Aorta (tissue), 5 donors: ENCODE data around the gene SLC31A2. TPM values are rescaled to one million over a fixed set of nuclear protein-coding genes. Genes with fewer than 3 reads are reported as not detected.

Source experiments
- ATAC-seq: fragments of 200-7000 bp; cut with Tn5 transposase; one replicate; pipeline ENCODE4 v1.9.1; 2022; ENCODE audit warnings: moderate library complexity; ENCODE audit not compliant: low FRiP score
- DNase-seq, 2 donors: peaks; one replicate each; pipeline ENCODE4 v3.0.0-alpha.2; 2020
- H3K27ac ChIP-seq, 2 donors: one replicate each; pipeline ENCODE4 v1.5.1; 2013; ENCODE audit warnings: low read length in 2 of 2, mild to moderate bottlenecking in 2 of 2, moderate library complexity in 2 of 2, control low read depth in 1 of 2, inconsistent platforms in 1 of 2, low read depth in 1 of 2
- H3K27me3 ChIP-seq, 2 donors: one replicate each; pipeline ENCODE4 v1.6.1; 2013; ENCODE audit warnings: control low read depth in 1 of 2, low read length in 1 of 2, mild to moderate bottlenecking in 1 of 2, moderate library complexity in 1 of 2; ENCODE audit not compliant: insufficient read depth in 2 of 2, control insufficient read depth in 1 of 2
- H3K36me3 ChIP-seq, 2 donors: one replicate each; pipeline ENCODE4 v1.6.1; 2013; ENCODE audit warnings: control low read depth in 1 of 2, low read length in 1 of 2, mild to moderate bottlenecking in 1 of 2; ENCODE audit not compliant: insufficient read depth in 2 of 2, control insufficient read depth in 1 of 2
- H3K4me1 ChIP-seq, 2 donors: one replicate each; pipeline ENCODE4 v1.6.1; 2013; ENCODE audit warnings: low read length in 2 of 2, control low read depth in 1 of 2, mild to moderate bottlenecking in 1 of 2, moderate library complexity in 1 of 2; ENCODE audit not compliant: insufficient read depth in 2 of 2, control insufficient read depth in 1 of 2
- H3K4me3 ChIP-seq, 2 donors: one replicate each; pipeline ENCODE4 v1.5.1; 2013; ENCODE audit warnings: low read length in 2 of 2, control low read depth in 1 of 2, mild to moderate bottlenecking in 1 of 2
- H3K9me3 ChIP-seq: one replicate; pipeline ENCODE4 v1.6.1; 2013; ENCODE audit warnings: mild to moderate bottlenecking, low read length; ENCODE audit not compliant: control insufficient read depth
- WGBS, 2 donors: extraction: QIAGEN DNeasy Blood & Tissue Kit; methylation state at CpG; one replicate each; pipeline ENCODE4 v1.1.7; 2013; 5-methylcytosine and 5-hydroxymethylcytosine counted together
- intact Hi-C, 2 donors: fragments of 100-400 bp; cut with DNase I; formaldehyde crosslinking; loops; one replicate each; pipeline versions ENCODE4 v1.14.2 to v1.15.0; 2022
- polyA plus RNA-seq, 2 donors: library from polyadenylated mRNA; stranded (reverse); fragments of 200-250 nt; gene quantifications; one replicate each; pipeline ENCODE4 v1.2.3, GENCODE V29; 2013
- total RNA-seq, 2 donors: library from RNA; stranded (reverse); fragmentation: NEBNext Ultra II Directional; extraction: Animal tissue kit (Norgen Biotek cat#: 25700); gene quantifications; one replicate each; pipeline ENCODE4 v1.2.1, GENCODE V29; 2021
- donor health status: healthy with polysubstance abuse.
- donor health status: Bipolar disorder and iron deficiency.
- donor health status: DM: no; HTN: no; CAD: no.
- donor health status: DM: no; HTN: no; CAD: no.
- donor health status: DM: yes; HTN: yes; CAD: no.

Gene SLC31A2
- total and polyA plus RNA-seq, 4 donors = 3.1 to 14.0 (median 12.1) TPM

GRCh38 chr9:113176803-113177202 is 26.0 kb downstream of the SLC31A2 start:
- Histone ChIP-seq H3K4me3 (no peak overlapping the region), H3K4me1 (no peaks in the 10 kb centered on the region), H3K27me3 (no peaks in the 10 kb centered on the region), H3K27ac (no peak overlapping the region), H3K9me3 (no peaks in the 10 kb centered on the region), H3K36me3 (peaks cover 16 to 25% of the 10 kb centered on the region in 2 donors)
- intact Hi-C loops = no loop called here
- 95 to 96% methylated on average over 6 of the region's 6 CpGs for WGBS, 2 donors
- no peak for ATAC-seq
- DNase-seq = no peak

DNA sequence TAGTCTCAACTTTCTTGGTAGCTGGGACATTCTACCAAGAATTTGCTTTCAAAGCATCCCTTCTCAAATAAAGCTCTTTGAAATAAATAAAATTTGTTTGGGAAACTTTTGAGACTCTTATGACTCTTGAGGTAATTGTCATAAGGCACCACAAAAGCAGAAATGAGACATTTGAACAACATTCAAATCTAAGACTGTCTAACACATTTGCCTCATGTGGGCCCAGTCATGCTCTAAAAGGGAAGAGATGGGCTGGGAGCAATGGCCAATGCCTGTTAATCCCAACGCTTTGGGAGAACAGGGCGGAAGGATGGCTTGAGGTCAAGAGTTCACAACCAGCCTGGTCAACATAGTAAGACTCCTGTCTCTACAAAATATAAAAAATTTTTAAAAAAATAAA is 26.4 kb downstream of the SLC31A2 start:
- H3K27me3 ChIP-seq = no peaks in the 10 kb centered on the region
- DNase-seq = no peak
- no peak overlapping the region for H3K4me3 ChIP-seq
- intact Hi-C loops = no loop called here
- H3K36me3 ChIP-seq = peaks cover 18 to 25% of the 10 kb centered on the region in 2 donors
- H3K4me1 ChIP-seq = no peaks in the 10 kb centered on the region
- ATAC-seq = no peak
- H3K27ac ChIP-seq = no peak overlapping the region
- H3K9me3 ChIP-seq = no peaks in the 10 kb centered on the region
- 93 to 96% methylated on average over 2 of the region's 2 CpGs for WGBS, 2 donors

- ATAC-seq (no peak), DNase-seq (no peak)
- whole genome bisulfite sequencing, 2 donors = 94 to 100% methylated on average over 1 of the region's 1 CpG
- Histone ChIP-seq H3K27me3 (no peaks in the 10 kb centered on the region), H3K36me3 (peaks cover 15 to 24% of the 10 kb centered on the region in 2 donors), H3K9me3 (no peaks in the 10 kb centered on the region), H3K27ac (no peak overlapping the region), H3K4me1 (no peaks in the 10 kb centered on the region), H3K4me3 (no peak overlapping the region)
- intact Hi-C loops = no loop called here
Measured at GRCh38 chr9:113178087-113178486, 27.3 kb downstream of the SLC31A2 start.

GRCh38 chr9:113179839-113180238 is 29.0 kb downstream of the SLC31A2 start:
- H3K9me3 ChIP-seq = no peaks in the 10 kb centered on the region
- intact Hi-C loops = no loop called here
- H3K4me3 ChIP-seq = no peak overlapping the region
- peaks cover 18 to 20% of the 10 kb centered on the region in 2 donors for H3K36me3 ChIP-seq
- 93 to 94% methylated on average over 1 of the region's 1 CpG for whole genome bisulfite sequencing, 2 donors
- no peak for ATAC-seq
- no peak overlapping the region for H3K27ac ChIP-seq
- no peak for DNase-seq
- no peaks in the 10 kb centered on the region for H3K27me3 ChIP-seq
- no peaks in the 10 kb centered on the region for H3K4me1 ChIP-seq

DNA sequence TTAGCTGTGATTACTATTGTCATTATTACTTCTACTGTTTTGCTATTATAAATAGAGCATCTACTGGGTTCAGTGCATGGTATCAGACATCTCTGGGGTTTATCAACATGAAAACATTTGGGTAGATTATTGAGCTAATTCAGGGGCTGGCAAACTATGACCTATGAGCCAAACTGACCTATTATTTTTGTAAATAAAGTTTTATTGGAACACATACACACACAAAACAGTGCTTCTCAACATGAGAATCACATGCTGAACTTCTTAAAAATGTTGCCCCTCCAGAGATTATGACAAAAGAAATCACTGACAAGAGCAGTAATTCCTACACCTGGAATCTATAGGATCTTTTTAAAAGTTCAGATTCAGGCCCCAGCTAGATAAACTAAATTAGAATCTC is 30.4 kb downstream of the SLC31A2 start:
- ATAC-seq = no peak
- Histone ChIP-seq H3K9me3 (no peaks in the 10 kb centered on the region), H3K36me3 (peaks cover 20 to 23% of the 10 kb centered on the region in 2 donors), H3K4me3 (no peak overlapping the region), H3K4me1 (no peaks in the 10 kb centered on the region), H3K27ac (no peak overlapping the region), H3K27me3 (no peaks in the 10 kb centered on the region)
- DNase-seq = no peak
- intact Hi-C loops = no loop called here

DNA sequence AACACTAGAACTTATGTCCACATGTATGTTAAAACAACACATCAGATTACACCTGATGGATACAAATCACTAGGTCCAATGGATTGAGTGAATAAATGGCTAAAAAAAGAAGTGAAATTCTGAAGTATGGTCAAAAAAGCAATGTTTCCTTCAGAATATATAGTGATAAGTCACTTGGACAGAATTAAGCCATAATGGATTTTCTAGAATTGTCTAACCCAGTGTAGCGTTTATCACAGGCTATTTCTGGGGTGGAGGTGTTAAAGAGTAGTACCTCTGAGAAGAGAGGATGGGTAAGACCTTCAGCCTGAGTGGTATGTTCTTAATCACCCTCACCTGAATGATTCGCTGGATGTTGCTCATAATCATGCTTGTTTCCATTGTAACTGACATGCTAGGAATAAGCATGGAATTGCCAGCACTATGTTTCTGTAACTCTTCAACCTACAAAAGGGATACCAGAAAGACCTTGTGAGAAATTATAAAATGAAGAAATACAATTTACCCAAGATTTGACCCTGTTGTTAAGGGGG is 33.2 kb downstream of the SLC31A2 start:
- Histone ChIP-seq H3K4me3 (no peak overlapping the region), H3K27ac (no peak overlapping the region), H3K9me3 (no peaks in the 10 kb centered on the region), H3K4me1 (no peaks in the 10 kb centered on the region), H3K36me3 (peaks cover 11 to 22% of the 10 kb centered on the region in 2 donors), H3K27me3 (no peaks in the 10 kb centered on the region)
- DNase-seq (no peak), ATAC-seq (no peak)
- 94 to 95% methylated on average over 2 of the region's 2 CpGs for WGBS, 2 donors
- intact Hi-C loops = no loop called here

- Histone ChIP-seq H3K4me3 (no peak overlapping the region), H3K9me3 (no peaks in the 10 kb centered on the region), H3K27ac (no peak overlapping the region), H3K36me3 (peaks cover 11 to 22% of the 10 kb centered on the region in 2 donors), H3K27me3 (no peaks in the 10 kb centered on the region), H3K4me1 (no peaks in the 10 kb centered on the region)
- no peak for DNase-seq
- no peak for ATAC-seq
- WGBS, 2 donors = 90 to 91% methylated on average over 2 of the region's 2 CpGs
- intact Hi-C loops = no loop called here
Measured at GRCh38 chr9:113184539-113184938, 33.7 kb downstream of the SLC31A2 start.

- WGBS, 2 donors = 89 to 92% methylated on average over 4 of the region's 4 CpGs
- Histone ChIP-seq H3K9me3 (no peaks in the 10 kb centered on the region), H3K4me3 (no peak overlapping the region), H3K4me1 (no peaks in the 10 kb centered on the region), H3K27me3 (no peaks in the 10 kb centered on the region), H3K36me3 (peaks cover 11 to 20% of the 10 kb centered on the region in 2 donors), H3K27ac (no peak overlapping the region)
- intact Hi-C loops = no loop called here
- no peak for ATAC-seq
- no peak for DNase-seq
Measured at GRCh38 chr9:113185271-113185670, 34.5 kb downstream of the SLC31A2 start.

- peaks cover 11 to 20% of the 10 kb centered on the region in 2 donors for H3K36me3 ChIP-seq
- no peak for DNase-seq
Measured at GRCh38 chr9:113186137-113186755, 35.4 kb downstream of the SLC31A2 start.

More at GRCh38 chr9:113186137-113186755, 35.4 kb downstream of the SLC31A2 start:
- H3K4me1 ChIP-seq = no peaks in the 10 kb centered on the region
- H3K4me3 ChIP-seq = no peak overlapping the region
- no peaks in the 10 kb centered on the region for H3K9me3 ChIP-seq
- intact Hi-C loops = no loop called here
- no peak overlapping the region for H3K27ac ChIP-seq
- WGBS, 2 donors = 96% methylated on average over 7 of the region's 7 CpGs
- no peaks in the 10 kb centered on the region for H3K27me3 ChIP-seq
- ATAC-seq = no peak
